ENCODE results near the gene GRIN3B. TPM values are rescaled to one million over a fixed set of nuclear protein-coding genes. Genes with fewer than 3 reads are reported as not detected.

GRIN3B gene
- total RNA-seq, 4 donors from 2014 or later = not detected

DNA sequence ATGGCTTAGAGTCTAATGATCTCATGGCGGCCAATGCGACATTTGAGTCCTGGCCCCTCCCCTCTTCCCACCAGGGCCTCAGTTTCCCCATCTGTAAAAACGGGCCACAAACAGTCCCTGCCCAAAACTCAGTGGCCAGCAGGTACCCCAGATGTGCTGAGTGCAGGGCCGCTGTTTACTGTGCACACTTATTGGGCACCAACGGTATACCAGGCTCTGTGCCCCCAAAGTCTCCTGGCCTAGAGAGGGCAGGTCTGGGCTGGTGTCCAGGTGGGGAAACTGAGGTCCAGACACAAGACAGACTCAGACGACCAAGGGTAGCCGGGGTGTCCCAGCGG is 39.6 kb upstream of the GRIN3B start:
- no peak for DNase-seq (ENCODE audit: low spot score in 2 of 2)
- no peak for TF ChIP-seq POLR2A (IDR thresholded peaks at IDR 0.05)
- TF ChIP-seq, protein P1, sequence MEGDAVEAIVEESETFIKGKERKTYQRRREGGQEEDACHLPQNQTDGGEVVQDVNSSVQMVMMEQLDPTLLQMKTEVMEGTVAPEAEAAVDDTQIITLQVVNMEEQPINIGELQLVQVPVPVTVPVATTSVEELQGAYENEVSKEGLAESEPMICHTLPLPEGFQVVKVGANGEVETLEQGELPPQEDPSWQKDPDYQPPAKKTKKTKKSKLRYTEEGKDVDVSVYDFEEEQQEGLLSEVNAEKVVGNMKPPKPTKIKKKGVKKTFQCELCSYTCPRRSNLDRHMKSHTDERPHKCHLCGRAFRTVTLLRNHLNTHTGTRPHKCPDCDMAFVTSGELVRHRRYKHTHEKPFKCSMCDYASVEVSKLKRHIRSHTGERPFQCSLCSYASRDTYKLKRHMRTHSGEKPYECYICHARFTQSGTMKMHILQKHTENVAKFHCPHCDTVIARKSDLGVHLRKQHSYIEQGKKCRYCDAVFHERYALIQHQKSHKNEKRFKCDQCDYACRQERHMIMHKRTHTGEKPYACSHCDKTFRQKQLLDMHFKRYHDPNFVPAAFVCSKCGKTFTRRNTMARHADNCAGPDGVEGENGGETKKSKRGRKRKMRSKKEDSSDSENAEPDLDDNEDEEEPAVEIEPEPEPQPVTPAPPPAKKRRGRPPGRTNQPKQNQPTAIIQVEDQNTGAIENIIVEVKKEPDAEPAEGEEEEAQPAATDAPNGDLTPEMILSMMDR (IDR thresholded peaks at IDR 0.05) = no peak
- intact Hi-C loops (cut with DNase I; ENCODE audit: low total_unique reads) = no loop called here
- WGBS, 2 donors = 79 to 90% methylated on average over 7 to 8 of the region's 8 CpGs
- H3K4me3 ChIP-seq (ENCODE audit: low read depth, poor library complexity, severe bottlenecking) = no peak overlapping the region

DNA sequence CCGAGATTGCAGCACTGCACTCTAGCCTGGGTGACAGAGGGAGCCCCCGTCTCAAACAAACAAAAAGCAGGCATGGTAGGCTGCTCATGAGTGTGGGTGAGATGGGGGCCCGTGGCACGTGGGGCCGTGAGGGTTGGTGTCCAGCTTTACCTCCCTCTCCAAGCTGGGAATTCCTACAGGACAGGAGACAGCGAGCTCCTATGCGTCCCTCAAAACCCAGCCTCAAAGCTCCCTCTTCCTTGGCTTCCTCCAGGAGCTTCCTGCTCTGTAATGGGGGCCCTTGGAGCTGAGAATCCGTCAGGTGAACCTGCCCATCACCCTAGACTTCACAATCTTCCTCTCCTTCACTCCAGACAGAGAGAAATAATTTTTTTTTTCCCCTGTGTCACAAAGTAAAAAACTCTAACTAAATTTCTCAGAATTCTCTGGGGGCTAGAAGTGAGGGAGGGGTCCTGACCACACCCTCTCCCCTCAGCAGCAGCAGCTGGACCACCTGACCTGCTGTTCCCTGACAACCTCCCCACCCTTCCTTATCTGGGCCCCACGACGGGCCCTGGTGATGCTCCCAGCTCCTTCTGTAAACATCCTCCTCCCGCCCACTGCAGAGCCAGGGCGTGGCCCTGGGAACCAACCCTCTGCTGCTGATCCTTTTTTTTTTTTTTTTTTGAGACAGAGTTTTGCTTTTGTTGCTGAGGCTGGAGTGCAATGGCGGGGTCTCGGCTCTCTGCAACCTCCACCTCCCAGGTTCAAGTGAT is 38.2 kb upstream of the GRIN3B start:
- DNase-seq (ENCODE audit: low spot score in 2 of 2) = no peak
- intact Hi-C loops (cut with DNase I; ENCODE audit: low total_unique reads) = no loop called here
- WGBS, 2 donors = 69 to 73% methylated on average over 14 of the region's 14 CpGs

DNA sequence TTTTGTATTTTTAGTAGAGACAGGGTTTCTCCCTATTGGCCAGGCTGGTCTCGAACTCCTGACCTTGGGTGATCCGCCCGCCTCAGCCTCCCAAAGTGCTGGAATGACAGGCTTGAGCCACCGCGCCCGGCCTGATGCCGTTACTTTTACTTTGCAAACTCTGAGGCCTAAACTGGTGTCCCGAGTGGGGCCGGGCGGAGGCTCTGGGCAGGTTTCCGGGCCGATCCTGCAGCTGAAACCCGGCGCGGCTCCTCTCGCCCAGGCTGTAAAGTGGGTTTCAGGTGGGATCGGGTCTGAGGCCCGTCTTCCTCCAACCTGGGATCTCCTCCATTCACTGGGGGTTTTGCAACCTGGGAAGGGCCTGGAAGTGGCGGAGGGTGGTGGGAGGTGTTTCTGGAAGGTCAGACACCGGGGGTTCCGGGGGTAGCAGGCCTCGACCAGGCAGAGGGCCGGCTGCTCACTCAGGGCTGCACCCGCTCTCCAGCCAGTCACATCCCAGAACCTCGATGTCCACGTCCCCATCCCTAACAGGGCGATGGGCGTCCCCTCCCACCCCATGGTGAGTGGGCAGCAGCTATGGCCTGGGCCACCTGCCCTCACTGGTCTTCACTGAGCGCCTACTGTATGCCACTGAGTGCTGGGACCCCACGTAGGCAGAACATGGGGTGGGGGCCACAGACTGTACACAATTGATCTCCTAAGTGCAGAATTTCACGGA is 37.4 kb upstream of the GRIN3B start:
- no peak for TF ChIP-seq POLR2A (IDR thresholded peaks at IDR 0.05)
- TF ChIP-seq, protein P1 (IDR thresholded peaks at IDR 0.05) = no peak
- H3K4me3 ChIP-seq (ENCODE audit: low read depth, poor library complexity, severe bottlenecking) = no peak overlapping the region
- DNase-seq (ENCODE audit: low spot score in 2 of 2) = no peak
- intact Hi-C loops (cut with DNase I; ENCODE audit: low total_unique reads) = no loop called here
- WGBS, 2 donors = 88 to 90% methylated on average over 23 to 31 of the region's 31 CpGs

More for the DNA sequence above, 38.2 kb upstream of the GRIN3B start:
- TF ChIP-seq POLR2A (IDR thresholded peaks at IDR 0.05) = no peak
- no peak overlapping the region for H3K4me3 ChIP-seq (ENCODE audit: low read depth, poor library complexity, severe bottlenecking)

DNA sequence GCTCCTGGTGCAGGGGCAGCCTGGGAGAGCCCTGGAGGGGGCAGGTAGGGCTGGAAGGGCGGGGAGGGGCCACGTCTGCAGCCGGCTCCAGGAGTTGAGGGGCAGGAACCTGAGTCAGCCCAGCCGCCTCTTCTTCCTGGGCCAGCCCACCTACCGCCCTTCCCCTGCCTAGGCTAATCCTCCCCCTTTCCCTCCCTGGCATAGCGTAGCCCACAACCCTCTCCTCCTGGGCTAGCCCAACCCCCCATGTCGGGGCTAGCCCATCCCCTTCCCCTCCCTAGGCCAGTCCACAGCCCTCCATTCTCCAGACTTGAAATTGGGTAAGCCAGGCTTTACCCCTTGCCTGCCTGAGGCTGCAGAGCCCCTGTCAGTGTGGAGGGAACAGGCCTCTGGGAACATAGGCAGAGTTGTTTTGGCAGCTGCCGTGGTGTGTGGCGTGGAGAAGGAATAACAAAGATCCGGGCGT is 36.7 kb upstream of the GRIN3B start:
- no peak for DNase-seq (ENCODE audit: low spot score in 2 of 2)
- 86 to 88% methylated on average over 11 of the region's 11 CpGs for WGBS, 2 donors
- no peak for TF ChIP-seq POLR2A (IDR thresholded peaks at IDR 0.05)
- TF ChIP-seq, protein P1 (IDR thresholded peaks at IDR 0.05) = no peak
- intact Hi-C loops (cut with DNase I; ENCODE audit: low total_unique reads) = no loop called here
- no peak overlapping the region for H3K4me3 ChIP-seq (ENCODE audit: low read depth, poor library complexity, severe bottlenecking)

DNA sequence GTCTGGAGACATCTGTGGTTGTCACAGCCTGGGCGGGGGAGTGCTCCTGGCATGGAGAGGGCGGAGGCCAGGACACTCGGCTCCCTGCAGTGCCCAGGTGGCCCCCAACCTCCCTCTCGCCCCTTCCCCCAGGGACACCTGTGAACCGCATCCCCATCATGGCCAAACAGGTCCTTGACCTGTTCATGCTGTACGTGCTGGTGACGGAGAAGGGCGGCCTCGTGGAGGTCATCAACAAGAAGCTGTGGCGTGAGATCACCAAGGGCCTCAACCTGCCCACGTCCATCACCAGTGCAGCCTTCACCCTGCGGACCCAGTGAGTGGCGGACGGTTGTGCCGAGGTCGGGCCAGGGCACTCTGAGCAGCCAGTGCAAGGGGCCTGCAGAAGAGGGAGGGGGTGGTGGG is 36.1 kb upstream of the GRIN3B start:
- intact Hi-C loops (cut with DNase I; ENCODE audit: low total_unique reads) = no loop called here
- DNase-seq (ENCODE audit: low spot score in 2 of 2) = no peak
- no peak overlapping the region for H3K4me3 ChIP-seq (ENCODE audit: low read depth, poor library complexity, severe bottlenecking)
- TF ChIP-seq, protein P1 (IDR thresholded peaks at IDR 0.05) = no peak
- no peak for TF ChIP-seq POLR2A (IDR thresholded peaks at IDR 0.05)
- 94 to 97% methylated on average over 16 of the region's 16 CpGs for WGBS, 2 donors

Measured in lower leg skin (tissue), 4 donors.